GM19467 (cell line): Measurements from ENCODE around the gene FANCL.
"Not testable (repeated sequence)": the region's sequence is repeated elsewhere in the genome, so short reads cannot be mapped to it uniquely, and the experiment has no call there.

Experiments used
- ATAC-seq: cut with Tn5 transposase; IDR thresholded peaks from one replicate; pipeline ENCODE4 v1.9.1; 2021; ENCODE audit warnings: mild to moderate bottlenecking, moderate library complexity; ENCODE audit not compliant: unreplicated experiment

The FANCL gene

GRCh38 chr2:58207189-58207588, 33.9 kb downstream of the FANCL start:
- no peak for ATAC-seq

- no peak for ATAC-seq
Observed at GRCh38 chr2:58206785-58207184, 34.3 kb downstream of the FANCL start.

- ATAC-seq = no peak
Observed at GRCh38 chr2:58204195-58204959, 36.7 kb downstream of the FANCL start.

GRCh38 chr2:58203018-58203417, 38.1 kb downstream of the FANCL start:
- ATAC-seq = no peak

GRCh38 chr2:58202404-58202803, 38.7 kb downstream of the FANCL start:
- ATAC-seq = no peak

- ATAC-seq = no peak
Observed at GRCh38 chr2:58197894-58198293, 43.2 kb downstream of the FANCL start.

- ATAC-seq = no peak
Observed at GRCh38 chr2:58195662-58196061, 45.5 kb downstream of the FANCL start.

GRCh38 chr2:58194458-58194857, 46.7 kb downstream of the FANCL start:
- no peak for ATAC-seq

- ATAC-seq = not testable (repeated sequence)
Observed at GRCh38 chr2:58187022-58187421, 54.1 kb downstream of the FANCL start.

GRCh38 chr2:58186501-58186900, 54.6 kb downstream of the FANCL start:
- no peak for ATAC-seq

GRCh38 chr2:58182527-58182926, 58.6 kb downstream of the FANCL start:
- ATAC-seq = no peak

- no peak for ATAC-seq
Observed at GRCh38 chr2:58180635-58181034, 60.5 kb downstream of the FANCL start.

GRCh38 chr2:58180175-58180574, 61.0 kb downstream of the FANCL start:
- not testable (repeated sequence) for ATAC-seq

- ATAC-seq = not testable (repeated sequence)
Observed at GRCh38 chr2:58177187-58177586, 63.9 kb downstream of the FANCL start.

GRCh38 chr2:58171831-58172230, 69.3 kb downstream of the FANCL start:
- ATAC-seq = not testable (repeated sequence)

- ATAC-seq = not testable (repeated sequence)
Observed at GRCh38 chr2:58170334-58170933, 70.7 kb downstream of the FANCL start.

GRCh38 chr2:58169845-58170244, 71.3 kb downstream of the FANCL start:
- not testable (repeated sequence) for ATAC-seq

- ATAC-seq = not testable (repeated sequence)
Observed at GRCh38 chr2:58168130-58168529, 73.0 kb downstream of the FANCL start.

GRCh38 chr2:58163913-58164312, 77.2 kb downstream of the FANCL start:
- ATAC-seq = no peak

- ATAC-seq = no peak
Observed at GRCh38 chr2:58158481-58158880, 82.6 kb downstream of the FANCL start.

- ATAC-seq = no peak
Observed at GRCh38 chr2:58157754-58158153, 83.4 kb downstream of the FANCL start.

GRCh38 chr2:58156780-58157179, 84.3 kb downstream of the FANCL start:
- no peak for ATAC-seq
